SK-N-SH (cell line): ENCODE results near the gene ADISSP. TPM values are rescaled to one million over a fixed set of nuclear protein-coding genes. Genes with fewer than 3 reads are reported as not detected.

ENCODE experiments used
- CTCF ChIA-PET: fragments of 300-600, 350-600 bp; formaldehyde crosslinking; extraction: SDS; loops from one replicate; lab custom pipeline; 2021; lab: Yijun Ruan, JAX
- POLR2A ChIA-PET: fragments of 350-600 bp; sonication (Branson Sonifier 250); formaldehyde crosslinking; extraction: SDS; loops from one replicate; lab custom pipeline; 2020; ENCODE audit warnings: antibody characterized with exemption, inconsistent platforms; lab: Yijun Ruan, JAX
- DNase-seq: peaks from one replicate; pipeline ENCODE4 v3.0.0; 2012
- H2AFZ ChIP-seq: fragments of 200-600 bp; sonication (generic); 2 replicates; pipeline ENCODE4 v1.8.1; 2016; ENCODE audit warnings: antibody characterized with exemption, mild to moderate bottlenecking, low read depth
- H3F3A ChIP-seq: fragments of 200-600 bp; sonication (generic); replicated peaks from 2 replicates; pipeline ENCODE3; 2016; ENCODE audit warnings: antibody characterized with exemption, mild to moderate bottlenecking; ENCODE audit not compliant: insufficient read depth
- H3K27ac ChIP-seq, 2 experiments: fragments of 200-500 bp in 1 of 2; fragments of 200-600 bp in 1 of 2; sonication (Bioruptor generic) in 1 of 2; sonication (generic), shearing (Covaris generic) in 1 of 2; 2 replicates each; pipeline versions ENCODE4 v1.5.1 to v1.6.1; 2014 to 2016; ENCODE audit warnings: low read depth in 2 of 2, inconsistent platforms in 1 of 2, low read length in 1 of 2, mild to moderate bottlenecking in 1 of 2, mixed read lengths in 1 of 2
- H3K27me3 ChIP-seq: fragments of 200-600 bp; sonication (generic), shearing (Covaris generic); 2 replicates; pipeline ENCODE4 v1.6.1; 2016; ENCODE audit warnings: mixed run types; ENCODE audit not compliant: insufficient read depth
- H3K36me3 ChIP-seq, 2 experiments: fragments of 200-500 bp in 1 of 2; fragments of 200-600 bp in 1 of 2; sonication (Bioruptor generic) in 1 of 2; sonication (generic) in 1 of 2; replicated peaks in 1 of 2; 2 replicates each; pipeline versions ENCODE3 to v1.5.1; 2014 to 2016; ENCODE audit warnings: low read length in 1 of 2, mild to moderate bottlenecking in 1 of 2; ENCODE audit not compliant: insufficient read depth in 2 of 2, control insufficient read depth in 1 of 2
- H3K4me1 ChIP-seq, 2 experiments: fragments of 200-500 bp in 1 of 2; fragments of 200-600 bp in 1 of 2; sonication (Bioruptor generic) in 1 of 2; sonication (generic), shearing (Covaris generic) in 1 of 2; 2 replicates each; pipeline versions ENCODE4 v1.5.1 to v1.6.1; 2014 to 2016; ENCODE audit warnings: low read depth in 1 of 2, low read length in 1 of 2, mixed run types in 1 of 2; ENCODE audit not compliant: insufficient read depth in 2 of 2, control insufficient read depth in 1 of 2
- H3K4me2 ChIP-seq: fragments of 200-600 bp; sonication (generic), shearing (Covaris generic); 2 replicates; pipeline ENCODE4 v1.6.1; 2017; ENCODE audit warnings: mixed run types
- H3K4me3 ChIP-seq, 2 experiments: fragments of 200-500 bp in 1 of 2; fragments of 200-600 bp in 1 of 2; sonication (Bioruptor generic) in 1 of 2; sonication (generic), shearing (Covaris generic) in 1 of 2; 2 replicates each; pipeline versions ENCODE4 v1.5.1 to v1.8.1; 2014 to 2016; ENCODE audit warnings: low read depth in 2 of 2, inconsistent platforms in 1 of 2, low read length in 1 of 2, mild to moderate bottlenecking in 1 of 2, mixed read lengths in 1 of 2, moderate library complexity in 1 of 2
- H3K79me2 ChIP-seq: fragments of 200-600 bp; sonication (generic); 2 replicates; pipeline ENCODE4 v1.8.1; 2017; ENCODE audit warnings: mild to moderate bottlenecking; ENCODE audit not compliant: insufficient read depth
- H3K9ac ChIP-seq: fragments of 200-600 bp; sonication (generic); 2 replicates; pipeline ENCODE4 v1.6.1; 2017; ENCODE audit warnings: mixed run types
- H3K9me2 ChIP-seq: fragments of 200-600 bp; sonication (generic); 2 replicates; pipeline ENCODE4 v1.6.1; 2017; ENCODE audit warnings: mixed run types
- H3K9me3 ChIP-seq: fragments of 200-600 bp; sonication (generic); 2 replicates; pipeline ENCODE4 v1.6.1; 2017; ENCODE audit warnings: mixed run types, mild to moderate bottlenecking, moderate library complexity
- H4K20me1 ChIP-seq: fragments of 200-600 bp; sonication (generic); 2 replicates; pipeline ENCODE4 v1.6.1; 2017; ENCODE audit warnings: mild to moderate bottlenecking, mixed run types; ENCODE audit not compliant: insufficient read depth
- CHD2 ChIP-seq: fragments of 150-350 bp; IDR thresholded peaks from 2 replicates; pipeline ENCODE4 v1.6.1; 2018; ENCODE audit warnings: low read length; ENCODE audit not compliant: partially characterized antibody
- ELF1 ChIP-seq: IDR thresholded peaks from 2 replicates; pipeline ENCODE4 v1.4.0; 2012
- EP300 ChIP-seq, 2 experiments: IDR thresholded peaks; 2 replicates each; pipeline versions ENCODE4 v1.4.0 to v1.6.1; 2012; ENCODE audit warnings: borderline replicate concordance in 1 of 2, low read depth in 1 of 2, low read length in 1 of 2
- EZH2phosphoT487 ChIP-seq: fragments of 200-600 bp; sonication (generic); IDR thresholded peaks from 2 replicates; pipeline ENCODE4 v1.6.1; 2017; ENCODE audit warnings: low read depth, mixed run types, mild to moderate bottlenecking, antibody characterized with exemption, moderate library complexity, borderline replicate concordance
- FOSL2 ChIP-seq: IDR thresholded peaks from 2 replicates; pipeline ENCODE4 v1.4.0; 2012; ENCODE audit warnings: low read depth, mild to moderate bottlenecking, moderate library complexity, borderline replicate concordance
- FOXJ3 ChIP-seq: sonication (generic); formaldehyde crosslinking; IDR thresholded peaks from 2 replicates; pipeline ENCODE4 v1.5.1; 2020; ENCODE audit warnings: mild to moderate bottlenecking, missing genetic modification reagents
- GABPA ChIP-seq: IDR thresholded peaks from 2 replicates; pipeline ENCODE4 v1.4.0; 2012; ENCODE audit warnings: low read depth, mild to moderate bottlenecking
- MEF2A ChIP-seq: IDR thresholded peaks from 2 replicates; pipeline ENCODE4 v1.4.0; 2012; ENCODE audit warnings: low read depth, borderline replicate concordance
- MXI1 ChIP-seq: IDR thresholded peaks from 2 replicates; pipeline ENCODE4 v1.6.1; 2012; ENCODE audit warnings: mild to moderate bottlenecking, low read depth, low read length, improper control_type of control experiment
- NRF1 ChIP-seq: IDR thresholded peaks from 2 replicates; pipeline ENCODE4 v1.6.1; 2012; ENCODE audit warnings: low read depth, mild to moderate bottlenecking, low read length
- RXRA ChIP-seq: IDR thresholded peaks from 2 replicates; pipeline ENCODE4 v1.4.0; 2012; ENCODE audit warnings: low read depth, mild to moderate bottlenecking, borderline replicate concordance
- SMC3 ChIP-seq: IDR thresholded peaks from 2 replicates; pipeline ENCODE4 v1.6.1; 2012; ENCODE audit warnings: low read depth, low read length, improper control_type of control experiment
- TAF1 ChIP-seq: IDR thresholded peaks from 2 replicates; pipeline ENCODE4 v1.6.1; 2012; ENCODE audit warnings: low read depth, mild to moderate bottlenecking, low read length, moderate library complexity, borderline replicate concordance
- TEAD4 ChIP-seq: IDR thresholded peaks from 2 replicates; pipeline ENCODE4 v1.4.0; 2012; ENCODE audit warnings: mild to moderate bottlenecking, borderline replicate concordance; ENCODE audit not compliant: insufficient read depth
- USF1 ChIP-seq: IDR thresholded peaks from 2 replicates; pipeline ENCODE4 v1.4.0; 2012; ENCODE audit warnings: low read depth, borderline replicate concordance
- YY1 ChIP-seq: IDR thresholded peaks from 2 replicates; pipeline ENCODE4 v1.4.0; 2012; ENCODE audit warnings: low read depth, mild to moderate bottlenecking
- WGBS: methylation state at CpG from one replicate; pipeline ENCODE4 v1.1.6; 2017; ENCODE audit warnings: low lambda C conversion rate; 5-methylcytosine and 5-hydroxymethylcytosine counted together
- polyA plus RNA-seq, 3 experiments: library from polyadenylated mRNA; depleted of rRNA; stranded (reverse); fragments of >200 nt; gene quantifications; 2 replicates each; pipeline ENCODE4 v1.2.3, GENCODE V29; 2012
- TF ChIP-seq, protein P1 (sequence below): IDR thresholded peaks from 2 replicates; pipeline ENCODE4 v1.4.0; 2012; ENCODE audit warnings: low read depth
- TF ChIP-seq, protein P2 (sequence below): fragments of 200-600 bp; sonication (generic); IDR thresholded peaks from 2 replicates; pipeline ENCODE4 v1.6.1; 2017; ENCODE audit warnings: antibody characterized with exemption, mild to moderate bottlenecking, moderate library complexity

Gene ADISSP
- polyA plus RNA-seq, 1 of the 3 experiments (the other 2 are of a cell fraction) = 73.9 TPM

- Histone ChIP-seq H3K4me3 (no peak overlapping the region), H2AFZ (no peak overlapping the region), H3K4me2 (no peak overlapping the region), H3K9me3 (no peaks in the 10 kb centered on the region), H3K9me2 (no peaks in the 10 kb centered on the region), H3K27ac (no peak overlapping the region), H3F3A (peaks cover 10% of the 10 kb centered on the region), H3K27me3 (no peaks in the 10 kb centered on the region), H3K4me1 (peaks cover 6 to 19% of the 10 kb centered on the region in 2 experiments; a peak in 3 of 4 replicates), H3K9ac (no peak overlapping the region), H3K36me3 (no peaks in the 10 kb centered on the region), H3K79me2 (peaks cover 11% of the 10 kb centered on the region; the same call in 1 of the 2 replicates), H4K20me1 (no peaks in the 10 kb centered on the region)
- TF ChIP-seq CHD2 (no peak), TEAD4 (no peak), NRF1 (no peak), FOXJ3 (CRISPR knock-in tag) (no peak), FOSL2 (no peak)
- TF ChIP-seq, protein P1, sequence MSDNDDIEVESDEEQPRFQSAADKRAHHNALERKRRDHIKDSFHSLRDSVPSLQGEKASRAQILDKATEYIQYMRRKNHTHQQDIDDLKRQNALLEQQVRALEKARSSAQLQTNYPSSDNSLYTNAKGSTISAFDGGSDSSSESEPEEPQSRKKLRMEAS = no peak
- ChIA-PET CTCF (interaction anchor here (1.1 to 13.1 kb wide), 2 partner anchors 13 to 22 kb away, joined by 3 to 151 read pairs; no protein-coding TSS in a partner anchor), POLR2A (no interaction called here)
- DNase-seq = no peak
- WGBS = 93% methylated on average over 4 of the region's 8 CpGs
Measured at GRCh38 chr20:3763671-3764601, 3.6 kb downstream of the ADISSP start.

DNA sequence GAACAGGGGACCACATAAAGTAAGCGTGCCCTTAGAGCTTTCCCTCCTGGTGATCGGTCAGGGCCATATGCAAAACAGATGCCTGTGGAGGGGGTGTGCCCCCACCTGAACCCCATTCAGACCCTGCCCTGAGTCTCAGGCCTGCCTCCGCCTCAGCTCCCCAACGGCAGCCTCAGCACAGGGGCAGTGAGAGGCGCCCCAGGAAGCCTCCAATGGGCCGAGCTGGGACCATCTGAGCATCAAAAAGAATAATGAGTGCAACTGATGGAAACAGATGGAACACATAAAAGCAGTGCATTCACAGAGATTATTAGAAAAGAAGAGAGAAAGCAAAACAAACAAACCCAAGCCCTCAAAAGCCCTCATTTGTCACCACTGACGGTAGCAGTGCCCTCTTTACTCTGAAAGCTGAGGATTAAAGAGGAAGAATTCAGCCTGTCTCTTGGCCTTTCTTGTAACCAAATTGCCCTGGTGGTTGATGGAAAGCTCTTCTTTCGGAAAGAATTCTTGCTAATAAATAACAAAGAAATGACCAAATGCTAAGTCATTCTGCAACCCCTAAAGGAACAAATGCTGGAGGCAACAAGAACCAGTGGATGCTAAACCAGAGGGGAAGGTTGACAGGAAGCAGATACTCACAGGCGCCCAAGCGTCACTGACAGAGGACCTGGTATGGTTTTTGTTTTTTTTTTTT is 6.8 kb downstream of the ADISSP start:
- 89% methylated on average over 10 of the region's 10 CpGs for WGBS
- Histone ChIP-seq H3K79me2 (no peaks in the 10 kb centered on the region; the same call in 1 of the 2 replicates), H3K9me3 (no peaks in the 10 kb centered on the region), H3K4me3 (no peak overlapping the region), H3K9me2 (no peaks in the 10 kb centered on the region), H3K4me2 (no peak overlapping the region), H3K27me3 (no peaks in the 10 kb centered on the region), H4K20me1 (no peaks in the 10 kb centered on the region), H2AFZ (no peak overlapping the region), H3K4me1 (peaks cover 0 to 3% of the 10 kb centered on the region in 2 experiments; a peak in 1 of 4 replicates), H3K9ac (no peak overlapping the region), H3F3A (no peaks in the 10 kb centered on the region), H3K36me3 (peaks cover 10 to 12% of the 10 kb centered on the region in 2 experiments), H3K27ac (no peak overlapping the region)
- TF ChIP-seq FOSL2 = no peak
- TF ChIP-seq GABPA = no peak
- TF ChIP-seq RXRA = no peak
- no peak for TF ChIP-seq USF1
- no peak for TF ChIP-seq SMC3
- no peak for TF ChIP-seq TAF1
- TF ChIP-seq, protein P2, sequence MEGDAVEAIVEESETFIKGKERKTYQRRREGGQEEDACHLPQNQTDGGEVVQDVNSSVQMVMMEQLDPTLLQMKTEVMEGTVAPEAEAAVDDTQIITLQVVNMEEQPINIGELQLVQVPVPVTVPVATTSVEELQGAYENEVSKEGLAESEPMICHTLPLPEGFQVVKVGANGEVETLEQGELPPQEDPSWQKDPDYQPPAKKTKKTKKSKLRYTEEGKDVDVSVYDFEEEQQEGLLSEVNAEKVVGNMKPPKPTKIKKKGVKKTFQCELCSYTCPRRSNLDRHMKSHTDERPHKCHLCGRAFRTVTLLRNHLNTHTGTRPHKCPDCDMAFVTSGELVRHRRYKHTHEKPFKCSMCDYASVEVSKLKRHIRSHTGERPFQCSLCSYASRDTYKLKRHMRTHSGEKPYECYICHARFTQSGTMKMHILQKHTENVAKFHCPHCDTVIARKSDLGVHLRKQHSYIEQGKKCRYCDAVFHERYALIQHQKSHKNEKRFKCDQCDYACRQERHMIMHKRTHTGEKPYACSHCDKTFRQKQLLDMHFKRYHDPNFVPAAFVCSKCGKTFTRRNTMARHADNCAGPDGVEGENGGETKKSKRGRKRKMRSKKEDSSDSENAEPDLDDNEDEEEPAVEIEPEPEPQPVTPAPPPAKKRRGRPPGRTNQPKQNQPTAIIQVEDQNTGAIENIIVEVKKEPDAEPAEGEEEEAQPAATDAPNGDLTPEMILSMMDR = no peak
- no peak for TF ChIP-seq FOXJ3 (CRISPR knock-in tag)
- TF ChIP-seq ELF1 = no peak
- TF ChIP-seq MEF2A = no peak
- no peak for TF ChIP-seq MXI1
- no peak for TF ChIP-seq EP300 (IDR thresholded peaks at IDR 0.05; ENCODE audit: borderline replicate concordance in 1 of 2, low read depth in 1 of 2, low read length in 1 of 2)
- TF ChIP-seq EZH2phosphoT487 = no peak
- no peak for TF ChIP-seq YY1
- ChIA-PET CTCF (interaction anchor here (1.2 to 13.1 kb wide), 6 partner anchors 7 to 84 kb away, joined by 3 to 151 read pairs (median 12); partner anchors contain the start of gene ADISSP), POLR2A (no interaction called here)
- DNase-seq = no peak
